B cell (primary cell): Measurements from ENCODE around the gene ZDHHC11. TPM values are rescaled to one million over a fixed set of nuclear protein-coding genes. Genes with fewer than 3 reads are reported as not detected.

ENCODE experiments used
- ATAC-seq: fragments of 200-7000 bp; cut with Tn5 transposase; one replicate; pipeline ENCODE4 v1.10.0; 2021; ENCODE audit warnings: low read depth, mild to moderate bottlenecking, moderate number of reproducible peaks, moderate library complexity
- CTCF ChIA-PET: fragments of 350-600 bp; sonication (Branson Sonifier 250); formaldehyde crosslinking; loops from one replicate; lab custom pipeline; 2021; ENCODE audit warnings: antibody characterized with exemption, inconsistent platforms; lab: Charles Lee
- POLR2A ChIA-PET: fragments of 350-600 bp; sonication (Branson Sonifier 250); formaldehyde crosslinking; loops from one replicate; lab custom pipeline; 2021; ENCODE audit warnings: antibody characterized with exemption; lab: Charles Lee
- DNase-seq: peaks from one replicate; pipeline ENCODE4 v3.0.0; 2013
- H2AFZ ChIP-seq: 2 replicates; pipeline ENCODE4 v1.6.1; 2012; ENCODE audit warnings: mild to moderate bottlenecking, low read depth, low read length; ENCODE audit not compliant: insufficient read depth, poor library complexity, severe bottlenecking
- H3K27ac ChIP-seq, 2 donors: 1 replicate in 1 of 2; 2 replicates in 1 of 2; pipeline ENCODE4 v1.5.1; 2012 to 2013; ENCODE audit warnings: low read length in 2 of 2, mild to moderate bottlenecking in 2 of 2, moderate library complexity in 1 of 2
- H3K27me3 ChIP-seq, 4 experiments: fragments of 200-600 bp in 1 of 4; sonication (generic) in 1 of 4; replicated peaks in 1 of 4; 1 replicate in 2 of 4; 2 replicates in 2 of 4; pipeline versions ENCODE4 v1.6.1 to v1.7.0; 2013 to 2016; ENCODE audit warnings: low read length in 3 of 4, mild to moderate bottlenecking in 2 of 4, mixed read lengths in 1 of 4, moderate library complexity in 1 of 4; ENCODE audit not compliant: insufficient read depth in 4 of 4, control insufficient read depth in 3 of 4; ENCODE audit errors: control extremely low read depth in 1 of 4
- H3K36me3 ChIP-seq, 2 experiments: replicated peaks in 1 of 2; 1 replicate in 1 of 2; 2 replicates in 1 of 2; pipeline versions ENCODE4 v1.6.1 to v1.7.1; 2013; ENCODE audit warnings: low read length in 1 of 2; ENCODE audit not compliant: insufficient read depth in 2 of 2, control insufficient read depth in 1 of 2; ENCODE audit errors: control extremely low read depth in 1 of 2, extremely low read depth in 1 of 2
- H3K4me1 ChIP-seq, 2 donors: fragments of 200-600 bp in 1 of 2; sonication (generic) in 1 of 2; 1 replicate in 1 of 2; 2 replicates in 1 of 2; pipeline versions ENCODE4 v1.5.1 to v1.6.1; 2013 to 2017; ENCODE audit warnings: low read length in 2 of 2; ENCODE audit not compliant: control insufficient read depth in 2 of 2, insufficient read depth in 2 of 2
- H3K4me2 ChIP-seq: replicated peaks from 2 replicates; pipeline ENCODE3; 2012; ENCODE audit warnings: mild to moderate bottlenecking, low read depth, low read length; ENCODE audit not compliant: poor library complexity, severe bottlenecking
- H3K4me3 ChIP-seq, 5 experiments: fragments of 200-600 bp in 1 of 5; sonication (generic) in 1 of 5; 1 replicate in 3 of 5; 2 replicates in 2 of 5; pipeline versions ENCODE4 v1.5.1 to v1.7.0; 2011 to 2016; ENCODE audit warnings: low read length in 4 of 5, mild to moderate bottlenecking in 4 of 5, low read depth in 2 of 5, control low read depth in 1 of 5, moderate library complexity in 1 of 5; ENCODE audit not compliant: insufficient read depth in 1 of 5; ENCODE audit errors: control extremely low read depth in 1 of 5, extremely low read depth in 1 of 5
- H3K79me2 ChIP-seq: fragments of 200-600 bp; sonication (generic); one replicate; pipeline ENCODE4 v1.6.0; 2016; ENCODE audit warnings: low read length; ENCODE audit not compliant: control insufficient read depth, insufficient read depth
- H3K9ac ChIP-seq: fragments of 200-600 bp; sonication (generic); 2 replicates; pipeline ENCODE4 v1.6.1; 2017; ENCODE audit warnings: mild to moderate bottlenecking, low read length, moderate library complexity
- H3K9me3 ChIP-seq, 3 donors: one replicate each; pipeline versions ENCODE4 v1.6.1 to v1.7.1; 2013; ENCODE audit warnings: low read length in 2 of 3; ENCODE audit not compliant: control insufficient read depth in 2 of 3, insufficient read depth in 1 of 3; ENCODE audit errors: control extremely low read depth in 1 of 3
- H4K20me1 ChIP-seq: 2 replicates; pipeline ENCODE4 v1.6.0; 2012; ENCODE audit warnings: mild to moderate bottlenecking, low read length; ENCODE audit not compliant: insufficient read depth, control insufficient read depth, poor library complexity, severe bottlenecking
- H3K27ac Mint-ChIP-seq: one replicate; pipeline ENCODE4 v1.8.0; 2021; ENCODE audit warnings: mixed read lengths
- H3K27me3 Mint-ChIP-seq: one replicate; pipeline ENCODE4 v1.8.0; 2021; ENCODE audit warnings: mixed read lengths
- H3K4me1 Mint-ChIP-seq: one replicate; pipeline ENCODE4 v1.8.0; 2021; ENCODE audit warnings: mixed read lengths
- H3K4me3 Mint-ChIP-seq: one replicate; pipeline ENCODE4 v1.8.0; 2021; ENCODE audit warnings: mixed read lengths
- H3K9me3 Mint-ChIP-seq: one replicate; pipeline ENCODE4 v1.8.0; 2022; ENCODE audit warnings: mixed read lengths; ENCODE audit not compliant: insufficient read depth
- EZH2 ChIP-seq: IDR thresholded peaks from 2 replicates; pipeline ENCODE4 v1.6.1; 2012; ENCODE audit warnings: borderline replicate concordance, low read depth, mild to moderate bottlenecking, moderate library complexity, low read length; ENCODE audit not compliant: insufficient read depth, poor library complexity, severe bottlenecking
- WGBS: methylation state at CpG from one replicate; pipeline ENCODE4 v1.1.5; 2013; ENCODE audit warnings: missing lambda C conversion rate; ENCODE audit not compliant: insufficient coverage; 5-methylcytosine and 5-hydroxymethylcytosine counted together
- intact Hi-C: fragments of 100-400 bp; cut with micrococcal nuclease; formaldehyde crosslinking; loops from one replicate; pipeline ENCODE4 v1.10.0; 2022
- polyA plus RNA-seq: library from polyadenylated mRNA; depleted of rRNA; stranded (reverse); fragments of >200 nt; gene quantifications from 2 replicates; pipeline ENCODE4 v1.2.3, GENCODE V29; 2012
- total RNA-seq, 2 donors: library from RNA; stranded (reverse); fragments of 120-200 nt in 1 of 2; gene quantifications; 1 replicate in 1 of 2; 2 replicates in 1 of 2; pipeline versions ENCODE4 v1.2.3 to v1.2.4, GENCODE V29; 2013 to 2022
- TF ChIP-seq, protein P1 (sequence below): fragments of 200-600 bp; IDR thresholded peaks from one replicate; pipeline ENCODE4 v1.8.0; 2022; ENCODE audit warnings: antibody characterized with exemption, mild to moderate bottlenecking

ZDHHC11 gene
- total and polyA plus RNA-seq, 2 donors (not counting 1 experiment from before 2014, with no cell fraction given): 0.69 to 3.0 TPM

DNA sequence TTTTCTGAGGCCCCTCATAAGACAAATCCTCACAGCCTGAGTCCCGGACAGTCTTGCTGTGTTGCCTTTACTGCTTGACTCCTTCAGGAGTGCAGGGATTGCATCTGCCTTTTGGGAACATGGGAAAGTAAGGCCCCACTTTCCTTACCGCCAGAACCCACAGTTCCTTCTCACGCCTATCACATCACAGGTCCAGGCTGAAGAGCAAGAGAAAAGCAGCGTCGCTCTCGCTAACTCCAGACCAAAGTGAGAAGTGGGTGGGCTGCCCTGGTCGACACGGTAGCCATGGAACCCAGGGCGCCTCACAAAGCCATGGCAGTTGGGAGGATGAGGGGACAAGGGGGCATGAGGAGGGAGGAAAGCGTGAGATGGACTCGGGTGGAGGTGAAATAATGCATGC lies 7.9 kb upstream of the ZDHHC11 start:
- DNase-seq: no peak
- no peak overlapping the region for H2AFZ ChIP-seq
- H3K27ac Mint-ChIP-seq: no peak overlapping the region
- no peaks in the 10 kb centered on the region for H3K4me1 Mint-ChIP-seq
- no peaks in the 10 kb centered on the region for H3K9me3 Mint-ChIP-seq
- H3K36me3 ChIP-seq: peaks cover 0 to 15% of the 10 kb centered on the region in 2 experiments
- no peak overlapping the region for H3K27ac ChIP-seq
- no peaks in the 10 kb centered on the region for H3K27me3 Mint-ChIP-seq
- no peak overlapping the region for H3K4me2 ChIP-seq
- H3K9ac ChIP-seq: no peak overlapping the region
- H3K4me3 Mint-ChIP-seq: no peak overlapping the region
- H3K27me3 ChIP-seq: no peaks in the 10 kb centered on the region
- intact Hi-C loops: no loop called here
- POLR2A ChIA-PET: no interaction called here
- no peaks in the 10 kb centered on the region for H4K20me1 ChIP-seq
- no peak for ATAC-seq
- no peak overlapping the region for H3K4me3 ChIP-seq
- TF ChIP-seq EZH2: no peak
- TF ChIP-seq, protein P1, sequence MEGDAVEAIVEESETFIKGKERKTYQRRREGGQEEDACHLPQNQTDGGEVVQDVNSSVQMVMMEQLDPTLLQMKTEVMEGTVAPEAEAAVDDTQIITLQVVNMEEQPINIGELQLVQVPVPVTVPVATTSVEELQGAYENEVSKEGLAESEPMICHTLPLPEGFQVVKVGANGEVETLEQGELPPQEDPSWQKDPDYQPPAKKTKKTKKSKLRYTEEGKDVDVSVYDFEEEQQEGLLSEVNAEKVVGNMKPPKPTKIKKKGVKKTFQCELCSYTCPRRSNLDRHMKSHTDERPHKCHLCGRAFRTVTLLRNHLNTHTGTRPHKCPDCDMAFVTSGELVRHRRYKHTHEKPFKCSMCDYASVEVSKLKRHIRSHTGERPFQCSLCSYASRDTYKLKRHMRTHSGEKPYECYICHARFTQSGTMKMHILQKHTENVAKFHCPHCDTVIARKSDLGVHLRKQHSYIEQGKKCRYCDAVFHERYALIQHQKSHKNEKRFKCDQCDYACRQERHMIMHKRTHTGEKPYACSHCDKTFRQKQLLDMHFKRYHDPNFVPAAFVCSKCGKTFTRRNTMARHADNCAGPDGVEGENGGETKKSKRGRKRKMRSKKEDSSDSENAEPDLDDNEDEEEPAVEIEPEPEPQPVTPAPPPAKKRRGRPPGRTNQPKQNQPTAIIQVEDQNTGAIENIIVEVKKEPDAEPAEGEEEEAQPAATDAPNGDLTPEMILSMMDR: no peak
- H3K79me2 ChIP-seq: no peaks in the 10 kb centered on the region
- WGBS: 93% methylated on average over 7 of the region's 11 CpGs
- H3K4me1 ChIP-seq: no peaks in the 10 kb centered on the region
- no peaks in the 10 kb centered on the region for H3K9me3 ChIP-seq
- CTCF ChIA-PET: no interaction called here

DNA sequence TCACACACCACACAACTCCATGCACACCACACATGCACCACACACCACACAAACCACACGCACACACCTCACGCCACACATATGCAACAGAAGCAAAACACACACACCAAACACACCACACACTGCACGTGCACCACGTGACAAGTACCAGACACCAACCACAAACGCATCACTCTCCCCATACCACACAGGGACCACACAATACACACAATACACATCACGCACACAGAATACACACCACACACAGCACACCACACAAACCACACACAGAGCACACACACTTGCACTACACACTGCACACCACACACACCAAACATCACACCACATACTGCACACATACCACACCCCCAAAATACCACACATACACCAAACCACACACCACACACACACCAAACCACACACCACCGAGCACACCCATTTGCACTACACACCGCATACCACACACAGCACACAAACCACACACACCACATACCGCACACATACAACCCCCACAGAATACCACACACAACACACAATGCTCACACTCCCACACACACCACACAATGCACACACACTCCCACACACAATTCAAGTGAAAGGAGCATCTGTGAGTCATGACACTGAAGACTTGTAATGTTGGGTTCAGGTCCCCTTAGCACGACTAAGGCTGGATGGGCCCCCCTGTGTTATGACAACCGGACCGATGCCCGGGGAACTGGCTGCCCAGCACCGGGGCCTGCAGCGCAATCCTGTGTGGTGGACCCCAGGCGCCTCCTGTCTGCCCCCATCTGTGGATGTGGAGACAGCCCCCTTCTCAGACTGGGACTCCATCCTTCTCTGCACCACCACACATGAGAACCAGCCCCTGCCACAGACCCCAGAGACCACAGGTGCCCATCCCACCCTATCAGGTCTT lies 6.0 kb upstream of the ZDHHC11 start:
- H3K27me3 Mint-ChIP-seq: peaks cover 6% of the 10 kb centered on the region
- intact Hi-C loops: no loop called here
- no peaks in the 10 kb centered on the region for H3K9me3 Mint-ChIP-seq
- no peak overlapping the region for H3K27ac ChIP-seq
- no peak for ATAC-seq
- H3K4me1 Mint-ChIP-seq: no peaks in the 10 kb centered on the region
- no peak overlapping the region for H2AFZ ChIP-seq
- no peak overlapping the region for H3K4me3 ChIP-seq
- no peak for DNase-seq
- WGBS: 90% methylated on average over 16 of the region's 16 CpGs
- H3K27me3 ChIP-seq: no peaks in the 10 kb centered on the region
- H3K27ac Mint-ChIP-seq: no peak overlapping the region
- POLR2A ChIA-PET: no interaction called here
- no peaks in the 10 kb centered on the region for H3K36me3 ChIP-seq
- no peak overlapping the region for H3K9ac ChIP-seq
- no peak overlapping the region for H3K4me2 ChIP-seq
- TF ChIP-seq, protein P1: no peak
- no peak for TF ChIP-seq EZH2
- no peaks in the 10 kb centered on the region for H4K20me1 ChIP-seq
- CTCF ChIA-PET: no interaction called here
- no peak overlapping the region for H3K4me3 Mint-ChIP-seq
- H3K4me1 ChIP-seq: no peaks in the 10 kb centered on the region
- H3K9me3 ChIP-seq: no peaks in the 10 kb centered on the region
- no peaks in the 10 kb centered on the region for H3K79me2 ChIP-seq
